ENCODE measurements around the gene MGAT2. TPM values are rescaled to one million over a fixed set of nuclear protein-coding genes. Genes with fewer than 3 reads are reported as not detected.
A peak's percentile ranks its signal among the peaks of the same experiment; 100 is the strongest.

Gene MGAT2
- total and polyA plus RNA-seq, 2 donors (not counting 3 experiments of a cell fraction or from before 2014, with no cell fraction given), result 36.4 to 72.6 TPM

GRCh38 chr14:49621114-49621881 is 699 bp downstream of the MGAT2 start:
- FAIRE-seq, result no peak
- no peaks in the 10 kb centered on the region for H3K27me3 ChIP-seq (ENCODE audit: control insufficient read depth in 2 of 2, insufficient read depth in 2 of 2, low read length in 2 of 2)
- intact Hi-C loops (cut with micrococcal nuclease) (loop anchor here (10.0 kb wide), 1 partner anchor 614 kb away; the partner anchor contains the start of gene SOS2), dilution Hi-C loops (cut with MboI; ENCODE audit: extremely low pct_ligation_motif_present, low sequenced_read_pairs) (no loop called here)
- no peaks in the 10 kb centered on the region for H3K9me1 ChIP-seq (replicated peaks; ENCODE audit: control insufficient read depth, extremely low read depth, insufficient read depth, low read length)
- H3K27ac ChIP-seq (ENCODE audit: insufficient read depth, low read depth, low read length), result peak overlapping the region; percentile 69
- H3K36me3 ChIP-seq (ENCODE audit: control insufficient read depth in 2 of 2, extremely low read depth in 1 of 2, insufficient read depth in 2 of 2, low read length in 2 of 2), result peaks cover 0 to 3% of the 10 kb centered on the region in 2 experiments
- peak; percentile 6 for DNase-seq (ENCODE audit: low read depth, low spot score)
- H4K20me1 ChIP-seq (replicated peaks; ENCODE audit: control insufficient read depth, extremely low read depth, insufficient read depth, low read length), result no peaks in the 10 kb centered on the region
- peaks cover 80% of the 10 kb centered on the region for H3K79me2 ChIP-seq (ENCODE audit: control insufficient read depth, insufficient read depth, low read length)
- TF ChIP-seq MAX (IDR thresholded peaks at IDR 0.05; ENCODE audit: insufficient read depth, insufficient read length) (peak; percentile 22), EZH2 (IDR thresholded peaks at IDR 0.05; ENCODE audit: borderline replicate concordance, low read depth, low read length, severe bottlenecking) (no peak)
- peak overlapping the region; percentile 59 to 95 (median 83) for H3K4me3 ChIP-seq (replicated peaks in 1 of 3; ENCODE audit: insufficient read depth in 1 of 3, low read depth in 1 of 3, low read length in 3 of 3)
- ChIA-PET POLR2A (interaction anchor here (0.6 to 2.5 kb wide), 6 partner anchors 9 to 148 kb away, joined by 4 to 15 read pairs (median 10); partner anchors contain the start of genes LRR1 and RPS29), CTCF (interaction anchor here (0.6 to 6.4 kb wide), 8 partner anchors 9 to 160 kb away, joined by 3 to 80 read pairs (median 10); partner anchors contain the start of genes DNAAF2, KLHDC2, LRR1 and RPS29)
- peak overlapping the region; percentile 86 for H3K4me2 ChIP-seq (ENCODE audit: insufficient read depth, low read length)
- BruUV-seq (replicated peaks), result no TSS peak
- H3K4me1 ChIP-seq (ENCODE audit: control insufficient read depth, extremely low read depth, insufficient read depth, low read length), result peaks cover 40% of the 10 kb centered on the region
- H3K9me3 ChIP-seq (replicated peaks; ENCODE audit: control insufficient read depth, insufficient read depth, low read length), result no peaks in the 10 kb centered on the region
- H3K9ac ChIP-seq (replicated peaks; ENCODE audit: extremely low read depth, insufficient read depth, low read length), result peak overlapping the region; percentile 90
- H2AFZ ChIP-seq (ENCODE audit: low read depth, low read length), result peak overlapping the region; percentile 81

GRCh38 chr14:49622022-49622607 is 1.5 kb downstream of the MGAT2 start:
- dilution Hi-C loops (cut with MboI; ENCODE audit: extremely low pct_ligation_motif_present, low sequenced_read_pairs), result no loop called here
- Histone ChIP-seq H3K4me2 (ENCODE audit: insufficient read depth, low read length) (peak overlapping the region; percentile 86), H3K9me3 (replicated peaks; ENCODE audit: control insufficient read depth, insufficient read depth, low read length) (no peaks in the 10 kb centered on the region), H4K20me1 (replicated peaks; ENCODE audit: control insufficient read depth, extremely low read depth, insufficient read depth, low read length) (no peaks in the 10 kb centered on the region), H3K79me2 (ENCODE audit: control insufficient read depth, insufficient read depth, low read length) (peaks cover 79% of the 10 kb centered on the region), H3K36me3 (ENCODE audit: control insufficient read depth in 2 of 2, extremely low read depth in 1 of 2, insufficient read depth in 2 of 2, low read length in 2 of 2) (peaks cover 0 to 3% of the 10 kb centered on the region in 2 experiments), H3K4me1 (ENCODE audit: control insufficient read depth, extremely low read depth, insufficient read depth, low read length) (peaks cover 40% of the 10 kb centered on the region), H3K4me3 (replicated peaks in 1 of 3; ENCODE audit: insufficient read depth in 1 of 3, low read depth in 1 of 3, low read length in 3 of 3) (peak overlapping the region; percentile 59 to 95 (median 83)), H2AFZ (ENCODE audit: low read depth, low read length) (no peak overlapping the region), H3K9ac (replicated peaks; ENCODE audit: extremely low read depth, insufficient read depth, low read length) (peak overlapping the region; percentile 90), H3K27ac (ENCODE audit: insufficient read depth, low read depth, low read length) (no peak overlapping the region), H3K27me3 (ENCODE audit: control insufficient read depth in 2 of 2, insufficient read depth in 2 of 2, low read length in 2 of 2) (no peaks in the 10 kb centered on the region), H3K9me1 (replicated peaks; ENCODE audit: control insufficient read depth, extremely low read depth, insufficient read depth, low read length) (no peaks in the 10 kb centered on the region)
- peak; percentile 8 for FAIRE-seq
- peak; percentile 18 for DNase-seq (ENCODE audit: low read depth, low spot score)
- TSS peak; percentile 53 for BruUV-seq (replicated peaks)
- CTCF ChIA-PET, result interaction anchor here (1.0 to 6.4 kb wide), 3 partner anchors 11 to 160 kb away, joined by 3 to 80 read pairs (median 9); partner anchors contain the start of gene DNAAF2
- intact Hi-C loops (cut with micrococcal nuclease), result loop anchor here (10.0 kb wide), 1 partner anchor 613 kb away; the partner anchor contains the start of gene SOS2
- TF ChIP-seq FOS (IDR thresholded peaks at IDR 0.05; ENCODE audit: borderline replicate concordance, insufficient read depth, low read length), result no peak
- TF ChIP-seq POLR2AphosphoS5 (IDR thresholded peaks at IDR 0.05; ENCODE audit: insufficient read depth, low read depth, low read length), result no peak
- TF ChIP-seq MAX (IDR thresholded peaks at IDR 0.05; ENCODE audit: insufficient read depth, insufficient read length), result no peak
- no peak for TF ChIP-seq JUN (IDR thresholded peaks at IDR 0.05; ENCODE audit: borderline replicate concordance, insufficient read depth, insufficient read length, low read depth)
- no peak for TF ChIP-seq POLR2A (IDR thresholded peaks at IDR 0.05; ENCODE audit: low read depth, low read length)
- no peak for TF ChIP-seq MYC (IDR thresholded peaks at IDR 0.05; ENCODE audit: low read depth, low read length)
- TF ChIP-seq EZH2 (IDR thresholded peaks at IDR 0.05; ENCODE audit: borderline replicate concordance, low read depth, low read length, severe bottlenecking), result no peak
- no peak for TF ChIP-seq GATA2 (IDR thresholded peaks at IDR 0.05; ENCODE audit: insufficient read depth, insufficient read length, low read depth, low read length)
- no peak for TF ChIP-seq CTCF (IDR thresholded peaks at IDR 0.05; ENCODE audit: extremely low read depth in 1 of 2, insufficient read depth in 1 of 2, low read depth in 1 of 2, low read length in 2 of 2)
- POLR2A ChIA-PET, result interaction anchor here (0.6 to 2.5 kb wide), 2 partner anchors 17 to 148 kb away, joined by 5 to 11 read pairs; no protein-coding TSS in a partner anchor
